Upper lobe of right lung (tissue), 1 donor: ENCODE data around the gene PKIG. TPM values are rescaled to one million over a fixed set of nuclear protein-coding genes. Genes with fewer than 3 reads are reported as not detected.
"Not testable (repeated sequence)": the region's sequence is repeated elsewhere in the genome, so short reads cannot be mapped to it uniquely, and the experiment has no call there.

Experiments used
- ATAC-seq: fragments of 200-7000 bp; cut with Tn5 transposase; one replicate; pipeline ENCODE4 v1.9.1; 2020; ENCODE audit warnings: mild to moderate bottlenecking, moderate library complexity
- DNase-seq: peaks from one replicate; pipeline ENCODE4 v3.0.0-alpha.2; 2020
- H3K27ac ChIP-seq: fragments of 200-600 bp; one replicate; pipeline ENCODE4 v1.8.0; 2022
- H3K27me3 ChIP-seq: fragments of 200-600 bp; one replicate; pipeline ENCODE4 v1.8.0; 2022; ENCODE audit warnings: mild to moderate bottlenecking
- H3K36me3 ChIP-seq: fragments of 200-600 bp; one replicate; pipeline ENCODE4 v1.8.0; 2022
- H3K4me1 ChIP-seq: fragments of 200-600 bp; one replicate; pipeline ENCODE4 v1.8.0; 2022
- H3K4me3 ChIP-seq: fragments of 200-600 bp; one replicate; pipeline ENCODE4 v1.8.0; 2022; ENCODE audit warnings: mild to moderate bottlenecking
- H3K9me3 ChIP-seq: fragments of 200-600 bp; one replicate; pipeline ENCODE4 v1.8.0; 2022
- intact Hi-C: fragments of 100-400 bp; cut with DNase I; formaldehyde crosslinking; loops from one replicate; pipeline ENCODE4 v1.11.0; 2022
- total RNA-seq: library from RNA; stranded (reverse); fragmentation: NEBNext Ultra II Directional; extraction: Animal tissue kit (Norgen Biotek cat#: 25700); gene quantifications from one replicate; pipeline ENCODE4 v1.2.1, GENCODE V29; 2021
- TF ChIP-seq, protein P1 (sequence below): fragments of 200-600 bp; IDR thresholded peaks from one replicate; pipeline ENCODE4 v1.8.0; 2022; ENCODE audit warnings: antibody characterized with exemption
- donor health status: DM: no; HTN: yes; CAD: no; lungs with severe emphysema.

The PKIG gene
- total RNA-seq, 1 donor from 2014 or later, result 88.8 TPM

DNA sequence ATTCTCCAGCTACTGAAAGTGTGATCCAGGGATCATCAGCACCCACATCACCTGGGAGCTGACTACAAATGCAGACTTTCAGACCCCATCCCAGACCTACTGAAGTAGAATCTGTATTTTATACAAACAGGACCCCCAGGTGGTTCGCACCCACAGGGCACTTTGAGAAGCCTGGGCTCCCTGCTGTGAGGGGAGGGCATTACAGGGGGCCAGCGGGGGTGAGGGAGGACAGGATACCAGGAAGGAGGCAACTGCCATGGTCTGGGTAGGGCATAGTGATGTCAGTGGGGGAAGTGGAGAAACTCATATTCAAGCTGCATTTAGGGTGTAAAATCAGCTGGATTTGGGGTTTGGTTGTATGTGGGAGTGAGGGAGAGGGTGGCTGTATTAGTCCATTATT is 71.2 kb downstream of the PKIG start:
- H3K27me3 ChIP-seq, result no peaks in the 10 kb centered on the region
- ATAC-seq (no peak), DNase-seq (no peak)
- TF ChIP-seq, protein P1, sequence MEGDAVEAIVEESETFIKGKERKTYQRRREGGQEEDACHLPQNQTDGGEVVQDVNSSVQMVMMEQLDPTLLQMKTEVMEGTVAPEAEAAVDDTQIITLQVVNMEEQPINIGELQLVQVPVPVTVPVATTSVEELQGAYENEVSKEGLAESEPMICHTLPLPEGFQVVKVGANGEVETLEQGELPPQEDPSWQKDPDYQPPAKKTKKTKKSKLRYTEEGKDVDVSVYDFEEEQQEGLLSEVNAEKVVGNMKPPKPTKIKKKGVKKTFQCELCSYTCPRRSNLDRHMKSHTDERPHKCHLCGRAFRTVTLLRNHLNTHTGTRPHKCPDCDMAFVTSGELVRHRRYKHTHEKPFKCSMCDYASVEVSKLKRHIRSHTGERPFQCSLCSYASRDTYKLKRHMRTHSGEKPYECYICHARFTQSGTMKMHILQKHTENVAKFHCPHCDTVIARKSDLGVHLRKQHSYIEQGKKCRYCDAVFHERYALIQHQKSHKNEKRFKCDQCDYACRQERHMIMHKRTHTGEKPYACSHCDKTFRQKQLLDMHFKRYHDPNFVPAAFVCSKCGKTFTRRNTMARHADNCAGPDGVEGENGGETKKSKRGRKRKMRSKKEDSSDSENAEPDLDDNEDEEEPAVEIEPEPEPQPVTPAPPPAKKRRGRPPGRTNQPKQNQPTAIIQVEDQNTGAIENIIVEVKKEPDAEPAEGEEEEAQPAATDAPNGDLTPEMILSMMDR, result no peak
- H3K27ac ChIP-seq, result no peak overlapping the region
- intact Hi-C loops, result no loop called here
- H3K4me3 ChIP-seq, result no peak overlapping the region
- no peaks in the 10 kb centered on the region for H3K9me3 ChIP-seq
- H3K4me1 ChIP-seq, result peaks cover 11% of the 10 kb centered on the region
- H3K36me3 ChIP-seq, result no peaks in the 10 kb centered on the region

DNA sequence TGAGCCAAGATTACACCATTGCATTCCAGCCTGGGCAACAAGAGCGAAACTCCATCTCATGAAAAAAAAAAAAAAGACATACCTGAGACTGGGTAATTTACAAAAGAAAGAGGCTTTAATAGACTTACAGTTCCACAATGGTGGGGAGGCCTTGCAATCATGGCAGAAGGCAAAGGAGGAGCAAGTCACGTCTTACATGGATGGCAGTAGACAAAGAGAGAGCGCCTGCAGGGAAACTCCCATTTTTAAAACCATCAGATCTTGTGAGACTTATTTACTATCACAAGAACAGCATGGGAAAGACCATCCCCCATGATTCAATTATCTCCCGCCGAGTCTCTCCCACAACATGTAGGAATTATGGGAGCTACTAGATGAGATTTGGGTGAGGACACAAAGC is 71.8 kb downstream of the PKIG start:
- H3K4me1 ChIP-seq, result peaks cover 11% of the 10 kb centered on the region
- H3K36me3 ChIP-seq, H3K4me3 ChIP-seq, H3K27me3 ChIP-seq, H3K27ac ChIP-seq, DNase-seq, H3K9me3 ChIP-seq, intact Hi-C loops, ATAC-seq: not testable (repeated sequence)

DNA sequence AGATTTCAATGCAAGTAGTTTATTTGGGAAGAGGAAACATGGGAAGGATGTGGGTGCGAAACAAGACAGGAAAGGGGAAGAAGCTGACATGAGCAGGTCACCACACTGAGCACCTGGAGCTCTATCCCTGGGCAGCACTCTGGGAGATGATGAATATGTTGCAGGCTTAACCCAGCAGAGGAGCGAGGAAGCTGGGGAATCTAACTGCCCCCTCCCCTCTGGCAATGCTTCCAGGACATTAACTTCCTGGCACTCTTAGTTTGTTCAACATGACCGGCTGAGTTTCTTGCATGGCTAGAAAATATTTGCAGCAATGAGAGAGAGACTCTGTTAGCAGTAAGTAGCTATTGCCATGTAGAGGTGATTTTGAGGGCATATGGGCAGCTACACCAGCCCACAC is 74.1 kb downstream of the PKIG start:
- no peak overlapping the region for H3K27ac ChIP-seq
- TF ChIP-seq, protein P1, result no peak
- no peak overlapping the region for H3K4me3 ChIP-seq
- no peak for ATAC-seq
- no peak for DNase-seq
- no peaks in the 10 kb centered on the region for H3K9me3 ChIP-seq
- intact Hi-C loops, result no loop called here
- peaks cover 7% of the 10 kb centered on the region for H3K4me1 ChIP-seq
- no peaks in the 10 kb centered on the region for H3K27me3 ChIP-seq
- no peaks in the 10 kb centered on the region for H3K36me3 ChIP-seq

DNA sequence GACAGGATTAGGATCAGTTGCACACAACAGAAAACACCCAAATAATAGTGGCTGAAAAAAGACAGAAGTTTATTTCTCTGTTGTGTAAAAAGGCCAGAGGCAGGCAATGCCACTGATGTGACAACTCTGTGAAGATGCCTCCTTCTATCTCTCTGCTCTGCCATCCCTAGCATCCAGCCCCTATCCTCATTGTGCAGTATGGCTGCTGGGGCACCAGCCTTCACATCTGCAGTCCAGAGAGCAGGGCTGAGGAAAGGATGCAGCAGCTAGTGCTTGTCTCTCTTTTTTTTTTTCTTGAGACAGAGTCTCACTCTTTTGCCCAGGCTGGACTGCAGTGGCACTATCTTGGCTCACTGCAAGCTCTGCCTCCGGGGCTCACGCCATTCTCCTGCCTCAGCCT is 75.5 kb downstream of the PKIG start:
- TF ChIP-seq, protein P1, result no peak
- ATAC-seq (no peak), DNase-seq (no peak)
- H3K4me1 ChIP-seq, result peaks cover 6% of the 10 kb centered on the region
- H3K9me3 ChIP-seq, result no peaks in the 10 kb centered on the region
- intact Hi-C loops, result no loop called here
- H3K27ac ChIP-seq, result no peak overlapping the region
- no peaks in the 10 kb centered on the region for H3K27me3 ChIP-seq
- no peaks in the 10 kb centered on the region for H3K36me3 ChIP-seq
- no peak overlapping the region for H3K4me3 ChIP-seq

DNA sequence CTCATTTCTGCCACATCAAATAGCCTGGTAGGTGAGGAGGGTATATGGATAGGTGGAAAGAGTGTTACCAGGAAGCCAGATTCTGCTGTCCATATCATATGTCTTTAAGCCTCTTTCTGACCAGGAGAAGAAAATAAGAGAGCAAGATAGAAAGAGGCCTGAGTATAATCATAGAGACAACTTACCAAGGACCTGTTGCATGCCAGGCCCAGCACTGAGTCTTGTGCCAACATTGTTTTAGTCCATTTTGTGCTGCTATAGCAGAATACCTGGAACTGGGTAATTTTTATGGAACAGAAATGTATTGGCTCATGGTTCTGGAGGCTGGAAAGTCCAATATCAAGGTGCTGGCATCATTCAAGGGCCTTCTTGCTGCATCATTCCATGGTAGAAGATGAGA is 76.4 kb downstream of the PKIG start:
- intact Hi-C loops, result no loop called here
- no peak overlapping the region for H3K27ac ChIP-seq

DNA sequence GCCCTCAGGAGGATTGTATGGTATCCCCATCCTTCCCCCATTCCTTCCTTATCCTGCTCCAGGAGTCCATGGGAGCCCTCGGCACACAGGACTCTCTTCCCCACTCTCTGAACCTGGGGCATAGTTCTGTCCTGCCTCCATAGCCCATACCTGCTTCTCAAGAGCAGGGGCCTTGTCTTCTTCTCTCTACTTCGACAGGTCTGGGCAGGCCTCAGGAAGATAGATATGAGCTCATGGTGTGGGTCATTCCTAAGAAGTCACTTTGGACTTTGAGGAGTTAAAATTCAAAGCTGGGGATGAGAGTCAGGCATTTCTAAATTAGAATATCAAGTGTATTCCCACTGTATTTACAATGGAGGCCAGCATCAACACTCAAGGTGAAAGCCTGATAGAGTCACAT is 77.6 kb downstream of the PKIG start:
- Histone ChIP-seq H3K27me3 (no peaks in the 10 kb centered on the region), H3K27ac (no peak overlapping the region), H3K4me1 (peaks cover 3% of the 10 kb centered on the region), H3K4me3 (no peak overlapping the region), H3K36me3 (no peaks in the 10 kb centered on the region), H3K9me3 (no peaks in the 10 kb centered on the region)
- ATAC-seq (no peak), DNase-seq (no peak)
- intact Hi-C loops, result no loop called here
- TF ChIP-seq, protein P1, result no peak

More for the DNA sequence above, 76.4 kb downstream of the PKIG start:
- Histone ChIP-seq H3K4me3 (no peak overlapping the region), H3K4me1 (no peaks in the 10 kb centered on the region), H3K27me3 (no peaks in the 10 kb centered on the region), H3K36me3 (no peaks in the 10 kb centered on the region), H3K9me3 (no peaks in the 10 kb centered on the region)
- no peak for ATAC-seq
- TF ChIP-seq, protein P1, result no peak
- no peak for DNase-seq
